ENCODE measurements around the gene TMPRSS5.
"Not testable (repeated sequence)": the region's sequence is repeated elsewhere in the genome, so short reads cannot be mapped to it uniquely, and the experiment has no call there.

The TMPRSS5 gene

GRCh38 chr11:113705871-113706655, at the start of gene TMPRSS5:
TMPRSS5 (minus strand) TSS chr11:113706308; CDS start chr11:113706224, 84 bp downstream.
- DNase-seq, result no peak

DNA sequence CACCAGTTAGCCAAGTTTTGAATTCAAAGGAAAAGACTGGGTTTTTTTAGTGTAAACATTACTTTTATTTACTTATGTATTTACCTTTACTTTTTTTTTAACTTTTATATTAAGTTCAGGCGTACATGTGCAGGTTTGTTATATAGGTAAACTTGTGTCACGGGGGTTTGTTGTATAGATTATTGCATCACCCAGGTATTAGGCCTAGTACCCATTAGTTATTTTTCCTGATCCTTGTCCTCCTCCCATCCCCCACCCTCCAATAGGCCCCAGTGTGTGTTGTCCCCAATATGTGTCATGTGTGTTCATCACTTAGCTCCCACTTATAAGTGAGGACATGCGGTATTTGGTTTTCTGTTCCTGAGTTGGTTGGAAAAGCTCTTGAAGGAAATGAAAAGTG, 46.8 kb upstream of the TMPRSS5 start:
- no peak for DNase-seq

DNA sequence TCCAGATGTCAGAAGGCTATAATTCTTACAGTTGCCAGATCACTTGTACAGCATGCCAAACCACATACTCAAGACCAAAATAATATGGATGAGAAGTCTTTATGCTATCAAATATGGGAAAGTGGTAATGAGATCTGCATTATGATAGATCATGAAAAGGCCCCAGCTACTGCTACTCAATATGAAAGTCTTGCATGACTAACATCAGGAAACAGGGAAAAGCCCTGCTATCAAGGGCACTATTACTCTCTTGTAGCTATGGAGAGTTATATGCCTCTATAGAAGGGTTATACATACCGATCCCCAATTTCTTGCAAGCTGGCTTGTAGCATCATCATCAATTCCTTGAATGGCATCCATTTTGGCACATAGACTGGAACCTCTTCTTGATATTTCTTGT, 30.2 kb upstream of the TMPRSS5 start:
- no peak for DNase-seq

GRCh38 chr11:113732092-113732491, 26.0 kb upstream of the TMPRSS5 start:
- no peak for DNase-seq

DNA sequence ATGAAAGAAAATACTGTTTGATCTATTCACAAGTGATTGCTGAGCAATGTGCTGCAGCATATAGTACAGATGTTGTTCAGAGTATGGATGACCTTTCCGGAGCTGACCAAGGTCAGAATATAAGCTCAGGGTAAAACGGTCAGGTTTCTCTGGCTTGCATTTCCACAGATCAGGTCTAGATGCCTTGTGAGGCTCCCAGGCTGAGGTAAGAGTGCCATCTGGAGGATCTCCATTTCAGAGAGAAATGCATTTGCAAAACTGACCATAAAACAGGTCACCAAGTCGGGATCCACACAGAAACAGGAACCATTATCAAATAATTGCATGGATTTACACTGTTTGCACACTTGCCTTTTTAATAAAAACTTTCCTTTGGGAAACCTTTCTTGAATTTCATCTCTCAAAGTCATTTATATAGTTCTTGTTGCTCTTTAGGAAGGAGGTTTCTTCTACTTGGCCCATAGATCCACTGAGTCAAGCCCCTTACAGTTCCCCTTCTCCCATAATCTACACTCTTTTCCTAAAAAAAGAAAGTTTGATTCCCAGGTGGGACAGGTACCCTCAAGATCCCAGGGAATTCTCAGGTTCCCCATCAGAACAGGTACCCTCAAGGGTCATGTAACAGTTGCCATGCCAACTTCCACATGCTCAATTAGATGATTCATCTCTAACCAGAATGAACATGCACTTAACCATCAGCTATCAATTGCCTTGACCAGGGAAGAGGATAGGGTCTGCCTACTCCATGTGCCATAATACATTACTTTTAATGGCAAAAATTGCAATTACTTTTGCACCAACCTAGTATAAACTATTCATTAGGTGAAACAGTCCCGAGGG, 25.0 kb upstream of the TMPRSS5 start:
- DNase-seq, result no peak

- no peak for DNase-seq
Observed at GRCh38 chr11:113729456-113729855, 23.3 kb upstream of the TMPRSS5 start.

DNA sequence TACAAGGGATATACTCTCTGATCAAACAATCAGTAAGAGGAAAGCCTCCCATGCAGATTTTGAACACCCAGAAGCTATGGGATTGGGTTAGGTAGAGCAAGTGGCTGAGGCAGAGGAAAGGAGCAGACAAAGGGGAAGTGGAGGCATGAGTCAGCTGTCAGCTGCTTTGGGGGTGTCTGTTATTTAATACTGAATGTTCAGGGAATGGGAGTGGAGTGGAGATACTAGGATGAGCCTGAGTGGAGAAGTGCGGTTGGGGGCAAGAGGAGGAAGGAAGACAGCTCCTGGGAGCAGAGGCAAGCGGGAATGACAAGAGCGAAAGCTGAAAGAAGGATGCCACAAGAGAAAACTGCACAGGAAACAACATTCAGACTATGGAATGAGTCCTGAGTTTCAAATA, 22.7 kb upstream of the TMPRSS5 start:
- no peak for DNase-seq

GRCh38 chr11:113725913-113726312, 19.8 kb upstream of the TMPRSS5 start:
- no peak for DNase-seq

GRCh38 chr11:113725407-113725806, 19.3 kb upstream of the TMPRSS5 start:
- DNase-seq, result no peak

- no peak for DNase-seq
Observed at GRCh38 chr11:113724778-113725177, 18.7 kb upstream of the TMPRSS5 start.

DNA sequence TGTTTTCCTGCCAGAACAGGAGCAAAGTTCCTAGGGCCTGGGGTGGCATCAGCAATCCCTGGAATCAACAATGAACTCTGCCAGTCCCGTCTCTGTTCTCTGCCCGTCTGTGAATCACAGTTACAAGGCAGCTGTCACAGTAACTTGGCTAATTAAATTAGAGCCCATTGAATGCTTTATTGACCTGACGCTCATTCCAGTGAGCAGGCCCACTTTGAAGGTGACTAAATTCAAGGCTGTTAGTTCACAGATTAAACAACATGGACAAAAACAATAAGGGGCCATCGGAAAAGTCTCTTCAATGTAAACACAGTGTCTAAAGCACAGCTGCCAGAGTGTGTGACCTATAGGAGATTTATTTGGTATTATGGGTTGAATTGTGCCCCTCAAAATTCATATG, 17.7 kb upstream of the TMPRSS5 start:
- no peak for DNase-seq

DNA sequence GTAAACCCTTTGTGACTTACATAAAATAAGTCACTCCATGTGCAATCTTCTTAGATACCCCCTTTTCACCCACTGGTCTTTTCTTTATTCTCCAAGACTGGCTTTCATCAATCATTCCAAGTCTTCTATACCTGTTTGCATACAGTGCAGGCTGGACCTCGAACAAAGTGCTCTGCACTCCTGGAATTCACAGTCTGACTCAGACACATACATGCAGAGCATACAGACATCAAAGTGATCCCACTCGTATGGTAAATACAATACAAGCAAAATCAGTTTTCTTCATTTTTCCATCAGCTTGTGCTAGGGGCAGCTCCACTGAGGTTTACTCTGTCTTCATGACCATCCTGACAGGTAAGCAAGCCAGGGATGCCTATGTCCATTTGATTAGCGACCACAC, 16.8 kb upstream of the TMPRSS5 start:
- DNase-seq, result no peak

- no peak for DNase-seq
Observed at GRCh38 chr11:113722221-113722620, 16.1 kb upstream of the TMPRSS5 start.

DNA sequence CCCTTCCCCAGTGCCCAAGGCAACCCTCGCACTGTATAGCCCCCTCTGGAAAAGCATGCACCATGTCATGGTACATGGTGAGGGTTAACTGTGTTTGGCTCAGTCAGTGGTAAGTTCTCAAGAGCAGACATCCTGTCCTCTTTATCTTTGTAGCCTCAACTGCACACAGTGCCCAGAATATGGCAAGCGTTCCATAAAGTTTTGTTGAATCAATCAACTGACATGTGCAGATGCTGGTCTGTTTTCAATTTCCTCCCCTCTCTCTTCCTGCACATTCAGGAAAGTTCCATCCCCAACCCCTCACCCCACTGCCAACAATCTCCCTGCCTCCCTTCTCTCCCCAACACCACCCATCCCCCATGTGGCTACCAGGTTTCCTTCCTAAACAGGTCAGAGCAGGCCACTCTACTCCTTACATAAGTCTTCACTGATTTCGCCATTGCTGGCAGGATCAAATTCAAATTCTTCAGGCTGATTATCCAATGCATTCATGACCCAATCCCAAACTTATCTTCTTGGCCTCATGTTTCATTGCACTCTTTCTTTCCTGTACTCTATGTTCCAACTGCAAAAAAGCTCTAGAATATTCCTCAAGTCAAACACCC, 15.5 kb upstream of the TMPRSS5 start:
- no peak for DNase-seq

- DNase-seq, result not testable (repeated sequence)
Observed at GRCh38 chr11:113720478-113720877, 14.4 kb upstream of the TMPRSS5 start.

GRCh38 chr11:113715882-113716625, 9.9 kb upstream of the TMPRSS5 start:
- DNase-seq, result no peak

DNA sequence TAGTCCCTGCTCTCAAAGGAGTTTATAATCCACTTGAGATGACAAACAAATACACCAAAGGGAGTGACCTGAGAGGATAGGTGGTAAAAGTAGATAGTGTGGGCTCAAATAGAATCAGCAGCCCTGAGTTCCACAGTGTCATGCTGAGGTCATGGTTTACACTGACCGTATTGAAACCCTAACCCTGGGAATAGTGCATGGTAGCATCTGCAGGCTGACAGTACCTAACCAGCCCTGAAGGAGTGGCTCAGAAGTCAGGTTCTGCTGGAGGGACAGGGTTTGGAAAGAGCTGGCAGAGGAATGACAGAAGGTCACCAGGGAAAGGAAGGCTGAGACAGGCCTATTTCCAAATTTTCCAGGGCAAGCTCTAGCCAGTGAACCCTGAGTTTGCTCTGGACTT, 9.2 kb upstream of the TMPRSS5 start:
- DNase-seq, result no peak

- DNase-seq, result no peak
Observed at GRCh38 chr11:113710989-113711388, 4.9 kb upstream of the TMPRSS5 start.

DNA sequence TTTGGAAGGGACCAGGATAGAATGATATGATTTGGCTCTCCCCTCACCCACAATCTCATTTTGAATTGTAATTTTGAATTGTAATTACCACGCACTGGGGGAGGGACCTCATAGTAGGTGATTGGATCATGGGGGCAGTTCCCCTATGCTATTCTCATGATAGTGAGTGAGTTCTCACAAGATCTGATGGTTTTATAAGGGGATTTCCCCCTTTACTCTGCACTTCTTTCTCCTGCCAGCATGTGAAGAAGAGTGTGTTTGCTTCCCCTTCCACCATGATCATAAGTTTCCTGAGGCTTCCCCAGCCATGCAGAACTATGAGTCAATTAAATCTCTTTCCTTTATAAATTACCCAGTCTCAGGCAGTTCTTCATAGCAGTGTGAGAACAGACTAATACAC, 2.6 kb downstream of the TMPRSS5 start:
- not testable (repeated sequence) for DNase-seq

GRCh38 chr11:113701491-113701890, 4.6 kb downstream of the TMPRSS5 start:
- DNase-seq, result no peak

DNA sequence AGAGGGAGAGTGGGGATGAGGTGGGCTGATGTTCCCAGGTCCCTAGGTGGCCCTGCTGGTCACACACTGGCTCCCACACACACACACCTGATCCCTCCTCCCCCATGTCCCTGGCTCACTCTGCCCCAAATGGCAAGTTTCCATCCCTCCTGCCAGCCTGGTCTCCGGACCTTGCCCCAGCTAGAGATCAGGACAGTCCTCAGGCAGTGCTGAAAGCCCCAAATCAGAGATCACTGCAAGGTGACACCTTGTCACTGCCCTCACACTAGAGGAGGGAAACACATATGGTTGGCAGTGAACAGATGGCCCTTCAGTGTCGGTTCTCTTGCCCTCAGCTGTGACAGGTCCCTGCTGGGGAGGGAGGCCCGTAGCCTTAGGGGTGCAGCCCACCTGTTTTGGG, 7.6 kb downstream of the TMPRSS5 start:
- no peak for DNase-seq

- DNase-seq, result no peak
Observed at GRCh38 chr11:113697756-113698407, 8.2 kb downstream of the TMPRSS5 start.

- no peak for DNase-seq
Observed at GRCh38 chr11:113697111-113697510, 9.0 kb downstream of the TMPRSS5 start.

Data from NCI-H1694 (cell line).